GM18519 (cell line): Measurements from ENCODE around the gene POU3F1.
"Not testable (repeated sequence)": the region's sequence is repeated elsewhere in the genome, so short reads cannot be mapped to it uniquely, and the experiment has no call there.

Experiments used
- ATAC-seq: cut with Tn5 transposase; IDR thresholded peaks from one replicate; pipeline ENCODE4 v1.9.1; 2021; ENCODE audit warnings: mild to moderate bottlenecking, moderate library complexity; ENCODE audit not compliant: unreplicated experiment, low FRiP score

POU3F1 gene

DNA sequence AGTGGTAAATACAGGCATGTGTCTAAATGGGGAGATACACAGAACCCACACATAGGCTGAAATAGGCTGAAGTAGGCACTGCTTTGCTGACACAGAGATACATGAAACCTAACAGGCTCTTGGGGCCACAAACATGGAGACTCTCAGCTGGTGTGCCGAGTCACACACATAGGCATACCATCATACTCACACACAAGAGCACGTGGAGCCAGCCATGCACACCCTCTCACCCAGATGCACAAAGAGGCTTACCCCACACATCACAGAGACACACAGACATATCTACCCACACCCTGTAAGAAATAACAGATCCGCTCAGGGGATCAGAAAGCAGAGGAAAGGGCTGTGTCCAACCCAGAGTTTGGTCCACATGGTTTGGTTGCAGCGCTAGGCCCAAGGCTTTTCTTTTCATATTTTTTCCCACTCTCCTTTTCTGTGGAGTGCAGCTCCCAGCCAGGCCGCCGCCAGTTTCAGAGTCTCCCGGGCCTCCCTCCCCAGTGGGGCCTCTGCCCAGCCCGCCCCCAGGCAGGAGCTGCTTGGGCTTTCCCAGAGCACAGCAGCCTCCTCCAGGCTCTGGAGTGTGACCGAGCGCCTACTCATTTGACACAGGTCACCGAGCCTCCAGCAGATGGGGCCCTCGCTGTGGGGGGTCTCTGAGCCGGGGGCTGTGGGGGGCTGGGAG is 3.9 kb upstream of the POU3F1 start:
- ATAC-seq, result no peak

DNA sequence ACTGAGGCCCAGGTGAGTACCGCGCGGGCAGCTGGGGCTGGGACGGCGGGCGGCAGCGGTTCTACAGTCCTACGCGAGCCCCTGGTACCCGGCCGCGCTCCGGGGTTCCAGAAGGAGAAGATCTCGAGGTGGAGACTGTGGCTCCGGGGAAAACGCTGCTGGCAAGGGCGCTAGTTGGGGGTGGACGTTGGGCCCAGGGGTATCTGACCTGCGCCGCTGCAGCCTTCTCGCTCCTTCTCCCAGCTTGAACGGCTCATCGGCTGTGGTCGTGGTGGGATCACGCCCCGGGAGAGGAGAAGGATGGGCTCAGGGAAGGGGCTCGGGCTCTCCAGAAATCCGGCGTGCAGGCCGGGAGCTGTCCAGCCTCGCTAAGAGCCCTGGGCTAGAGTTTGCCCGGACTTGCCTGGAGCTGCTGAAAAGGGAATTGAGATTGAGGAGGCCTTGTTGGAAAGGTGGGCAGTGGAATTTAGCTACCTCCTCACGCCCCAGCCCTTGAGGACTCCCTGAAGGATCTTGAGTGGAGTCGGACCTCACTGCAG is 1.1 kb upstream of the POU3F1 start:
- ATAC-seq, result no peak

DNA sequence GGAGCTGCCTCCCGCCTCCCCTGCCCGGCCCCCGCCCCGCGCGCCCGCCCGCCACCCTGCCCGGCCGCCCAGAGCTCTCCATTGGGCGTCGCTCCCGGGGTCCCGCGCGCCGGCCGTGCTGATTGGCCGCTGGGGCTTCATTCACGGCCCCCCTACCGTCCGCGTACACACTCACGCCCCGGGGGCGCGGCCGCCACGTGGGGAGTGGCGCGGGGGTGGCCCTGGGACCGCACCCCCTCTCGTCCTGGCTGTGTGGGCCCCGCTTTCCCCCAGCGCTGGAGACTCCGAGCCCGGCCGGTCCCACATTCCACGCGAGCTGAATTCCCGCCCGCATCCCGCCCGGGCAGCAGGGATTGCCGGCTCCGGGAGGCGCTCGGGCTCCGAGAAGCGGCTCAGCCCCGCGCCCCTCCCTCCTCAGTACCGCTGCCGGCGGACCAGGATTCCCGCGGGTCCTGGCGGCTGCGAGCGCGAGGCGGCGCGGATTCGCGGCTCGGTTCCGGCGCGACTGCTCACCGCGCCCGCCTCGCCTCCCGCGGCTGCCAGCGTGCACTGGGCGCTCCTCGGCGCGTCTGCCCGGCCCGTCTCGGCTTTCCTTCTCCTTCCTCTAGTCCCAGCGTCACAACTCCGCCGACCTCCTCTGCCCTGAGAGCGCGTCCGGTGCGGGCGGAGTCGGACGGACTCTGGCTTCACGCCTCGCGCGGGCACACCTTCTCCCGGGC is 450 bp upstream of the POU3F1 start:
- no peak for ATAC-seq

GRCh38 chr1:38045401-38046332 is 926 bp downstream of the POU3F1 start:
- no peak for ATAC-seq

GRCh38 chr1:38044221-38045215 is 2.1 kb downstream of the POU3F1 start:
- no peak for ATAC-seq

DNA sequence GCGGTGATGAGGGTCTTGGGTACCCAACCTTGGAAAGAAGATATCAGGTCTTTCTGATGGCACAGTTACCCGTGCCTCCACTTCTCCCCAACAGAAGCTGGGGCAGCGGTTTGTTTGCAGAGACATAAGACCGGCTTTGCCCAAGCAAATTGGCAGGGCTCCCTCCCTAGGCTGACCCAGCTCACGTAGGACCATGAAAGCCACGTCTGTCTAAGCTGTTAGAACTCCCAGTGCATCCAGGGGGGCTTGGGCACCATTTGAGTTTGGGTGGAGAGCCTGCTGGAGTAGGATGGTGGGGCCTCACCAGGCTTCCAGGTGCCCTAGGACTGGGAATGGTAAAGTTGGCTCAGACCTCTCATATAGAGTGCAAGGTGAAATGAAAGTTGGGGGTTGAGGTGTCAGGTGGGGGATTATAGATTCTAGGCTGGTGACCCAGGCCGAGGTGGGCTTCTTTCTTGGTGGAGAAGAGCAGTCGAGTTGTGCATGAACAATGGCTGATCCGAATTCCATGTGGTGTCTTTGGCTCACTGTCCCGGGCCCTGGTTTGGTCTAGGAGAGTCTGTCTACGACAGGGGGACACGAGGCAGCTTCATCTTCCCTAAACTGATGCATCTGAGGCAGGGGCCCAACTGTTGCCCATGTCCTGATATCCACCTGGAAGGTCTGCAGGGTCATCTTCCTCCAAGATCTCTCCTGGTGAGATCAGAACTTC is 3.4 kb downstream of the POU3F1 start:
- no peak for ATAC-seq

GRCh38 chr1:38041936-38042834 is 4.4 kb downstream of the POU3F1 start:
- ATAC-seq, result no peak

- ATAC-seq, result no peak
These were observed 7.1 kb downstream of the POU3F1 start for GRCh38 chr1:38039331-38040088.

- ATAC-seq, result no peak
These were observed 7.7 kb downstream of the POU3F1 start for GRCh38 chr1:38038861-38039260.

DNA sequence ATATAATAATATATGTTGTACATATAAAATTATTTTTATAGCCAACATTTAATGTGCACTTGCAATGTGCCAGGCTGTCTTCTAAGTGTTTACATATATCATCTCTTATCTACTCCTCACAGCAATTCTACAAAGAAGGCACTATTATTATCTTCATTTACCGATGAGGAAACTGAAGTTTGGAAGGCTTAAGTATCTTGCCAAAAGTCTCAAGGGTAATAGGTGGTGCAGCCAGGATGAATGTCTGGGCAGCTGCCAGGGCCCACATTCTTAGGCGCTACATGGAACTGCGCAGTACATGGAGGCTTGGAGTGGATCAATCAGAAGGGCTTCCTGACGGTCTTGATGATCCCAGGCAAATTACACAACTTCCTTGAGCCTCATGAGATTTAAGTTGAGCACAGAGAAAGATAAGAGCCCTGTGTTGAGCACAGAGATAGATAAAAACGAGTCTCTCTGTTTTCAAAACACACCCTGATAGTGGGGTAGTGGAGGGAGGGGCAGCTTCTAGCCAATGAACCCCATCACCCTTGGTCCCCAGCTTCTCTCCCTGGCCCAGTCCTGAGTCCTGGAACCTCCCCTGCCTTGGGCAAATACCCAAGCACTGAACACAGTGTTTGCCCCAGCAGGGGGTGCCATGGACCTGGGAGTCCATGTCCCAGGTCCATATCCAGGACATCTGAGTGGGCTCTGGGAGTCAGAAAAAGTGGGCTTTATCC is 9.2 kb downstream of the POU3F1 start:
- ATAC-seq, result no peak

DNA sequence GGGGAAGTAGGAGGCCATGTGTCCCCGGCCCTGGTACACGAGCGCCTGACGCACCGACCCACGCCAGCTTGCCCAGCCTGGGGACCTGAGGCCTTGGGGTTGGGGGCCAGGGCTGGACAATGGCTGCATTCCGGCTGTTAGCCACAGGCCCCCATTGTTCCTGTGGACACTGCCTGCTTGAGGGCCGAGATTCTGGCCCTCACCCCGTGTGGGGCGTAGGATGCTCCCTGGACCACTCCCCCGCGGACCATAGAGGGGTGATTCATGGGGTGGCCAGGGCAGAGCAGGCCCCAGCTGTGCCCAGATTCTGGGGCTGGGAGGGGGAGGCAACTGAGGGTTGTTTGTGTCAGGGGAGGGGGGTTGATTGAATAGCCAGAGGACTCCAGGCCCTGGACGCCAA is 11.7 kb downstream of the POU3F1 start:
- ATAC-seq, result no peak

- not testable (repeated sequence) for ATAC-seq
These were observed 13.6 kb downstream of the POU3F1 start for GRCh38 chr1:38032992-38033391.

- ATAC-seq, result no peak
These were observed 15.1 kb downstream of the POU3F1 start for GRCh38 chr1:38031513-38031866.

- ATAC-seq, result no peak
These were observed 15.7 kb downstream of the POU3F1 start for GRCh38 chr1:38030596-38031512.

- ATAC-seq, result no peak
These were observed 16.7 kb downstream of the POU3F1 start for GRCh38 chr1:38029685-38030511.
